ENCODE data around the gene ZNF592.

DNA sequence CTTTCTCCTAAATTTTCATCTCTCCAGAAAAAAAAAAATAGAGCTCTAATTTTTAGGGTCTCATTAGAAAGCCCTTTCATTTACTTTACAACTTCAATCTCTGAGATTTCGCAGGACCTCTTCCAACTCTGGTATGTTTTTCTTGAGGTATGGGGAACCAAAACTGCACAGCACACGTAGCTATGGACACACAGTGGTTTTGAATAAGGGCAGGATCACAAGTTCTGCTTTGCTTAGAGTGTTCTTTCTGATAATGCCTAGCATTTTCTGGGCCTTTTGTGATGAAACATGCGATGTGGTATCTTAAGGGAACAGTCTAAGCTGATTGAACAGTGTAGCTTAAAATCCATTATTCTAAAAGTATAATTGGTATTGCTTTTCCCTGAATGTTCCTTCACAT is 25.3 kb downstream of the ZNF592 start:
- no peak for TF ChIP-seq CTCF (IDR thresholded peaks at IDR 0.05)
- no peak for TF ChIP-seq POLR2A (IDR thresholded peaks at IDR 0.05)

Measured in testis (tissue), 2 donors.